HCT116 (cell line): ENCODE results near the gene HFE. TPM values are rescaled to one million over a fixed set of nuclear protein-coding genes. Genes with fewer than 3 reads are reported as not detected.
A peak's percentile ranks its signal among the peaks of the same experiment; 100 is the strongest.
"Not testable (repeated sequence)": the region's sequence is repeated elsewhere in the genome, so short reads cannot be mapped to it uniquely, and the experiment has no call there.

Source experiments
- ATAC-seq: fragments of 200-7000 bp; cut with Tn5 transposase; 2 replicates; pipeline ENCODE4 v1.9.1; 2020; ENCODE audit warnings: mild to moderate bottlenecking, moderate library complexity
- BruUV-seq: library from RNA; stranded (reverse); fragments of 400-500 nt; replicated peaks from 2 replicates; lab custom pipeline; 2021; lab: Mats Ljungman, UMichigan
- CTCF ChIA-PET: fragments of 300-600 bp; sonication (Branson Sonifier 250); formaldehyde crosslinking; loops from one replicate; lab custom pipeline; 2021; ENCODE audit warnings: antibody characterized with exemption; lab: Charles Lee
- POLR2A ChIA-PET: fragments of 300-600, 350-600 bp; sonication (Branson Sonifier 250); formaldehyde crosslinking; loops from one replicate; lab custom pipeline; 2021; ENCODE audit warnings: antibody characterized with exemption; lab: Charles Lee
- RAD21 ChIA-PET, 2 experiments: fragments of 300-600 bp; sonication (Branson Sonifier 250); formaldehyde crosslinking; loops; one replicate each; lab custom pipeline; 2023; ENCODE audit warnings: low total read pairs in 2 of 2; ENCODE audit not compliant: uncharacterized antibody in 2 of 2, unreplicated experiment in 2 of 2, low non-redundant PET in 1 of 2; lab: Charles Lee
- DNase-seq: peaks from one replicate; pipeline ENCODE4 v3.0.0-alpha.2; 2010; ENCODE audit warnings: low read depth, low spot score
- H2AFZ ChIP-seq: fragments of 200-600 bp; shearing (Covaris generic), sonication (generic); 2 replicates; pipeline ENCODE4 v1.6.1; 2017; ENCODE audit warnings: low read depth, mixed run types, mixed read lengths, antibody characterized with exemption, low read length; ENCODE audit not compliant: poor library complexity, severe bottlenecking
- H3K27ac ChIP-seq: 2 replicates; pipeline ENCODE4 v1.5.1; 2012; ENCODE audit warnings: low read depth, low read length
- H3K27me3 ChIP-seq: fragments of 200-600 bp; sonication (generic); 2 replicates; pipeline ENCODE4 v1.6.1; 2016; ENCODE audit warnings: mixed run types, low read length, mixed read lengths; ENCODE audit not compliant: insufficient read depth
- H3K36me3 ChIP-seq, 2 experiments: fragments of 200-500 bp in 1 of 2; fragments of 200-600 bp in 1 of 2; sonication (Bioruptor generic) in 1 of 2; sonication (generic) in 1 of 2; 2 replicates each; pipeline versions ENCODE4 v1.5.1 to v1.6.1; 2014 to 2016; ENCODE audit warnings: low read length in 2 of 2, inconsistent platforms in 1 of 2, mixed read lengths in 1 of 2, mixed run types in 1 of 2; ENCODE audit not compliant: insufficient read depth in 2 of 2, control insufficient read depth in 1 of 2
- H3K4me1 ChIP-seq, 2 experiments: fragments of 200-600 bp in 1 of 2; sonication (generic) in 1 of 2; 2 replicates each; pipeline versions ENCODE4 v1.5.1 to v1.6.1; 2012 to 2017; ENCODE audit warnings: low read length in 2 of 2, inconsistent platforms in 1 of 2, mild to moderate bottlenecking in 1 of 2, mixed read lengths in 1 of 2, mixed run types in 1 of 2, moderate library complexity in 1 of 2; ENCODE audit not compliant: insufficient read depth in 2 of 2, control insufficient read depth in 1 of 2
- H3K4me2 ChIP-seq: fragments of 200-600 bp; sonication (generic); 2 replicates; pipeline ENCODE4 v1.6.1; 2017; ENCODE audit warnings: mixed run types, low read length, mixed read lengths
- H3K4me3 ChIP-seq, 2 experiments: fragments of 200-600 bp in 1 of 2; sonication (generic) in 1 of 2; replicated peaks in 1 of 2; 2 replicates each; pipeline ENCODE4 v1.5.1; 2011 to 2016; ENCODE audit warnings: low read length in 2 of 2, control low read depth in 1 of 2, low read depth in 1 of 2, mild to moderate bottlenecking in 1 of 2, mixed read lengths in 1 of 2, mixed run types in 1 of 2
- H3K79me2 ChIP-seq: fragments of 200-600 bp; sonication (generic); 2 replicates; pipeline ENCODE4 v1.6.1; 2017; ENCODE audit warnings: mild to moderate bottlenecking, mixed run types, low read length, moderate library complexity, mixed read lengths; ENCODE audit not compliant: insufficient read depth
- H3K9ac ChIP-seq: fragments of 200-600 bp; sonication (generic); 2 replicates; pipeline ENCODE4 v1.6.1; 2016; ENCODE audit warnings: low read length, mixed read lengths
- H3K9me2 ChIP-seq: fragments of 200-600 bp; sonication (generic), shearing (Covaris generic); 2 replicates; pipeline ENCODE4 v1.6.1; 2017; ENCODE audit warnings: mixed run types, mild to moderate bottlenecking, moderate library complexity; ENCODE audit not compliant: insufficient read depth
- H3K9me3 ChIP-seq, 2 experiments: fragments of 200-500 bp in 1 of 2; fragments of 200-600 bp in 1 of 2; sonication (Bioruptor generic) in 1 of 2; sonication (generic) in 1 of 2; 2 replicates each; pipeline ENCODE4 v1.6.1; 2014 to 2017; ENCODE audit warnings: low read length in 2 of 2, mixed read lengths in 2 of 2, inconsistent platforms in 1 of 2, low read depth in 1 of 2, mild to moderate bottlenecking in 1 of 2, mixed run types in 1 of 2, moderate library complexity in 1 of 2; ENCODE audit not compliant: control insufficient read depth in 1 of 2, insufficient read depth in 1 of 2
- H4K20me1 ChIP-seq: fragments of 200-600 bp; sonication (generic), shearing (Covaris generic); 2 replicates; pipeline ENCODE4 v1.6.1; 2017; ENCODE audit warnings: mixed run types, mild to moderate bottlenecking, moderate library complexity; ENCODE audit not compliant: insufficient read depth
- CBX3 ChIP-seq: IDR thresholded peaks from 2 replicates; pipeline ENCODE4 v1.6.1; 2012; ENCODE audit warnings: low read depth
- CEBPB ChIP-seq: IDR thresholded peaks from 2 replicates; pipeline ENCODE4 v1.6.1; 2012; ENCODE audit warnings: low read depth
- FOSL1 ChIP-seq: IDR thresholded peaks from 2 replicates; pipeline ENCODE4 v1.6.1; 2012; ENCODE audit warnings: low read depth
- POLR2AphosphoS5 ChIP-seq: IDR thresholded peaks from 2 replicates; pipeline ENCODE4 v1.6.1; 2011; ENCODE audit warnings: mild to moderate bottlenecking, low read depth, low read length, moderate library complexity
- RAD21 ChIP-seq: IDR thresholded peaks from 2 replicates; pipeline ENCODE4 v1.6.1; 2012; ENCODE audit warnings: low read depth, mild to moderate bottlenecking
- SP1 ChIP-seq: IDR thresholded peaks from 2 replicates; pipeline ENCODE4 v1.6.1; 2012; ENCODE audit warnings: low read depth
- intact Hi-C: fragments of 100-400 bp; cut with micrococcal nuclease; formaldehyde crosslinking; loops from 2 replicates; pipeline ENCODE4 v1.10.0; 2022
- total RNA-seq: library from RNA; stranded (reverse); gene quantifications from one replicate; pipeline ENCODE4 v1.2.1, GENCODE V29; 2021; ENCODE audit not compliant: unreplicated experiment
- TF ChIP-seq, protein P1 (sequence below): IDR thresholded peaks from 2 replicates; pipeline ENCODE4 v1.6.1; 2012

HFE gene
- total RNA-seq, 1 experiment from 2014 or later, result 9.8 TPM

DNA sequence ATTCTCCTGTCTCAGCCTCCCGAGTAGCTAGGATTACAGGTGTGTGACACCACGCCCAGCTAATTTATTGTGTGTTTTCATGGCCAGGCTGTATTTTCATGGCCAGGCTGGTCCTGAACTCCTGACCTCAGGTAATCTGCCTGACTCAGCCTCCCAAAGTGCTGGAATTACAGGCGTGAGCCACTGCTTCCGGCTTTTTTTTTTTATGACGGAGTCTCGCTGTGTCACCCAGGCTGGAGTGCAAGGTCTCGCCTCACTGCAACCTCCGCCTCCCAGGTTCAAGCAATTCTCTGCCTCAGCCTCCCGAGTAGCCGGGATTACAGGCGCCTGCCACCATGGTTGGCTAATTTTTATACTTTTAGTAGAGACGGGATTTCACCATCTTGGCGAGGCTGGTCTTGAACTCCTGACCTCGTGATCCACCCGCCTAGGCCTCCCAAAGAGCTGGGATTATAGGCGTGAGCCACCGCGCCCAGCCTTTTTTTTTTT, 34.4 kb upstream of the HFE start:
- H4K20me1 ChIP-seq, DNase-seq, H3K79me2 ChIP-seq: not testable (repeated sequence)
- peak; percentile 70; the same call in 1 of the 2 replicates for TF ChIP-seq CBX3
- TF ChIP-seq POLR2AphosphoS5, result peak; percentile 28; the same call in 1 of the 2 replicates
- TF ChIP-seq, protein P1, sequence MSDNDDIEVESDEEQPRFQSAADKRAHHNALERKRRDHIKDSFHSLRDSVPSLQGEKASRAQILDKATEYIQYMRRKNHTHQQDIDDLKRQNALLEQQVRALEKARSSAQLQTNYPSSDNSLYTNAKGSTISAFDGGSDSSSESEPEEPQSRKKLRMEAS, result peak; percentile 30; the same call in 1 of the 2 replicates
- TF ChIP-seq SP1, result peak; percentile 45
- TF ChIP-seq RAD21, result 0 out of 2 replicates have a peak, but pooled peaks have one; percentile 10
- peak; percentile 46; the same call in 1 of the 2 replicates for TF ChIP-seq FOSL1
- peak; percentile 21; the same call in 1 of the 2 replicates for TF ChIP-seq CEBPB
- TF ChIP-seq, all 23 proteins: peak for 7; not testable (repeated sequence) for 16
- peak overlapping the region; percentile 64 for H3K4me2 ChIP-seq
- H3K36me3 ChIP-seq, H3K9me3 ChIP-seq, H2AFZ ChIP-seq, H3K27me3 ChIP-seq, BruUV-seq, RAD21 ChIA-PET, H3K9me2 ChIP-seq: not testable (repeated sequence)
- peak overlapping the region; percentile 85 for H3K27ac ChIP-seq
- H3K9ac ChIP-seq, result peak overlapping the region; percentile 95
- ChIA-PET POLR2A (interaction anchor here (0.9 to 13.4 kb wide), 6 partner anchors 22 to 71 kb away, joined by 3 to 202 read pairs (median 34); a partner anchor contains a TSS), CTCF (interaction anchor here (1.5 kb wide), 1 partner anchor 10 kb away, joined by 4 read pairs; no protein-coding TSS in a partner anchor)
- H3K4me1 ChIP-seq, result peaks cover 37 to 66% of the 10 kb centered on the region in 2 experiments
- intact Hi-C loops, result loop anchor here (10.0 kb wide), 1 partner anchor 1842 kb away; a partner anchor contains a TSS
- H3K4me3 ChIP-seq, result peak overlapping the region in 1 of 2 experiments; percentile 21; a peak in 1 of 4 replicates
- peak; percentile 16 for ATAC-seq
